Measurements from ENCODE around the gene NFATC1. TPM values are rescaled to one million over a fixed set of nuclear protein-coding genes. Genes with fewer than 3 reads are reported as not detected.

NFATC1 gene
- total and polyA plus RNA-seq, 2 experiments from 2014 or later, result 4.2 to 11.3 TPM

GRCh38 chr18:79528316-79528695 lies 132.6 kb downstream of the NFATC1 start:
- Histone ChIP-seq H3K79me2 (no peaks in the 10 kb centered on the region), H3K4me1 (ENCODE audit: insufficient read depth) (no peaks in the 10 kb centered on the region), H3K27ac (no peak overlapping the region), H3K27me3 (no peaks in the 10 kb centered on the region), H3K4me3 (no peak overlapping the region), H2AFZ (no peak overlapping the region), H3K4me2 (no peak overlapping the region), H3K36me3 (replicated peaks; ENCODE audit: insufficient read depth, low read depth) (no peaks in the 10 kb centered on the region), H3K9me2 (replicated peaks; ENCODE audit: insufficient read depth) (no peaks in the 10 kb centered on the region), H3K9me3 (ENCODE audit: low read depth) (no peaks in the 10 kb centered on the region), H4K20me1 (ENCODE audit: insufficient read depth, poor library complexity, severe bottlenecking) (no peaks in the 10 kb centered on the region)
- WGBS (ENCODE audit: low lambda C conversion rate, missing lambda C conversion rate), result 91% methylated on average over 17 of the region's 17 CpGs
- no peak for DNase-seq (ENCODE audit: low spot score)
- TF ChIP-seq CTCF (IDR thresholded peaks at IDR 0.05; ENCODE audit: poor library complexity), result no peak
- no peak for TF ChIP-seq EZH2 (IDR thresholded peaks at IDR 0.05; ENCODE audit: borderline replicate concordance)
- no peak for TF ChIP-seq EZH2phosphoT487 (IDR thresholded peaks at IDR 0.05; ENCODE audit: low read depth, severe bottlenecking, unreplicated experiment)

- Histone ChIP-seq H3K4me3 (no peak overlapping the region), H3K36me3 (replicated peaks; ENCODE audit: insufficient read depth, low read depth) (no peaks in the 10 kb centered on the region), H2AFZ (no peak overlapping the region), H3K4me1 (ENCODE audit: insufficient read depth) (no peaks in the 10 kb centered on the region), H3K4me2 (no peak overlapping the region), H3K27ac (no peak overlapping the region), H3K27me3 (no peaks in the 10 kb centered on the region), H4K20me1 (ENCODE audit: insufficient read depth, poor library complexity, severe bottlenecking) (no peaks in the 10 kb centered on the region), H3K9me2 (replicated peaks; ENCODE audit: insufficient read depth) (no peaks in the 10 kb centered on the region), H3K79me2 (no peaks in the 10 kb centered on the region), H3K9me3 (ENCODE audit: low read depth) (no peaks in the 10 kb centered on the region)
- TF ChIP-seq CTCF (IDR thresholded peaks at IDR 0.05; ENCODE audit: poor library complexity), result peak; percentile 86
- TF ChIP-seq EZH2phosphoT487 (IDR thresholded peaks at IDR 0.05; ENCODE audit: low read depth, severe bottlenecking, unreplicated experiment), result no peak
- WGBS (ENCODE audit: low lambda C conversion rate, missing lambda C conversion rate), result 45% methylated on average over 26 of the region's 26 CpGs
- DNase-seq (ENCODE audit: low spot score), result peak; percentile 77
Observed at GRCh38 chr18:79528846-79529245, 133.1 kb downstream of the NFATC1 start.

DNA sequence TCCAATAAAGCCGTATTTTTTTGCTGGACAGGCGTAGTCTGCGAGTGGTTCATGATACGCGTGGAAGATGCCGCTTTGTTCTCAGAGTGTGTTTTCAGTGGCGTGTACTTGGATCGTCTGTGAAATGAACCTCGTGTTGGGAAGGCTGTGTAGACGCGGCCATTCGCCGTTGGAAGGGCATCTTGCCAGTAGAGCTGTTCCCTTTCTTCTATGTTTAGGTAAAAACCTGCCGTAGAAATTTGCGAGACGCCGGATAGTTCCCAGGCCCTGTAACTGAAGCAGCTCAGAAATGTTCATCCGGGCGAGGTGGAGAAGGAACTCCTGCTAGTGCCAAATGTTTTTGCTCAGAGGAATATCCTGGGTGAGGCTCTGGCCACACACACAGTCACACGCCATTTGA lies 133.6 kb downstream of the NFATC1 start:
- H4K20me1 ChIP-seq (ENCODE audit: insufficient read depth, poor library complexity, severe bottlenecking), result no peaks in the 10 kb centered on the region
- no peaks in the 10 kb centered on the region for H3K9me3 ChIP-seq (ENCODE audit: low read depth)
- no peaks in the 10 kb centered on the region for H3K36me3 ChIP-seq (replicated peaks; ENCODE audit: insufficient read depth, low read depth)
- H3K9me2 ChIP-seq (replicated peaks; ENCODE audit: insufficient read depth), result no peaks in the 10 kb centered on the region
- no peaks in the 10 kb centered on the region for H3K79me2 ChIP-seq
- no peak overlapping the region for H3K27ac ChIP-seq
- WGBS (ENCODE audit: low lambda C conversion rate, missing lambda C conversion rate), result 88% methylated on average over 20 of the region's 20 CpGs
- H3K27me3 ChIP-seq, result no peaks in the 10 kb centered on the region
- no peaks in the 10 kb centered on the region for H3K4me1 ChIP-seq (ENCODE audit: insufficient read depth)
- no peak overlapping the region for H3K4me3 ChIP-seq
- TF ChIP-seq EZH2phosphoT487 (IDR thresholded peaks at IDR 0.05; ENCODE audit: low read depth, severe bottlenecking, unreplicated experiment) (no peak), CTCF (IDR thresholded peaks at IDR 0.05; ENCODE audit: poor library complexity) (no peak), EZH2 (IDR thresholded peaks at IDR 0.05; ENCODE audit: borderline replicate concordance) (no peak)
- no peak for DNase-seq (ENCODE audit: low spot score)
- no peak overlapping the region for H2AFZ ChIP-seq
- no peak overlapping the region for H3K4me2 ChIP-seq

GRCh38 chr18:79529991-79530390 lies 134.3 kb downstream of the NFATC1 start:
- Histone ChIP-seq H3K4me1 (ENCODE audit: insufficient read depth) (no peaks in the 10 kb centered on the region), H3K4me2 (no peak overlapping the region), H3K9me2 (replicated peaks; ENCODE audit: insufficient read depth) (no peaks in the 10 kb centered on the region), H3K27ac (no peak overlapping the region), H3K36me3 (replicated peaks; ENCODE audit: insufficient read depth, low read depth) (no peaks in the 10 kb centered on the region), H4K20me1 (ENCODE audit: insufficient read depth, poor library complexity, severe bottlenecking) (no peaks in the 10 kb centered on the region), H3K27me3 (no peaks in the 10 kb centered on the region), H2AFZ (no peak overlapping the region), H3K79me2 (no peaks in the 10 kb centered on the region), H3K9me3 (ENCODE audit: low read depth) (no peaks in the 10 kb centered on the region), H3K4me3 (no peak overlapping the region)
- TF ChIP-seq EZH2 (IDR thresholded peaks at IDR 0.05; ENCODE audit: borderline replicate concordance) (no peak), EZH2phosphoT487 (IDR thresholded peaks at IDR 0.05; ENCODE audit: low read depth, severe bottlenecking, unreplicated experiment) (no peak), CTCF (IDR thresholded peaks at IDR 0.05; ENCODE audit: poor library complexity) (no peak)
- DNase-seq (ENCODE audit: low spot score), result no peak
- WGBS (ENCODE audit: low lambda C conversion rate, missing lambda C conversion rate), result 90% methylated on average over 24 of the region's 24 CpGs
